ENCODE data around the gene SLC4A9. TPM values are rescaled to one million over a fixed set of nuclear protein-coding genes. Genes with fewer than 3 reads are reported as not detected.

The SLC4A9 gene
- total and polyA plus RNA-seq, 2 donors (not counting 3 experiments of a cell fraction or from before 2014, with no cell fraction given): not detected

DNA sequence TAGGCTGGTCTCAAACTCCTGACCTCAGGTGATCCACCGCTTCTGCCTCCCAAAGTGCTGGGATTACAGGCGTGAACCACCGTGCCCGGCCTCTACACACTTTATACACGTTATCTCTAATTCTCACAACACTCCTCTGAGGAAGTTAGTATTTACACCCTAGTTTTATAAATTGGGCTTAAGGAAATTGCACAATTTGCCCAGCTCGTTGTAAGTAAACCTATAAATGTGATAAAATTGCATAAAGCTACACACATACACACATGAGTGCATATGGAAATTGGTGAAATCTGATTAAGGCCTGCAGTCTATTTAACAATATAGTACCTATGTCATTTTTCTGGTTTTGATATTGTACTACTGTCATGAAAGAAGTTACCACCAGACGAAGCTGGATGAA, 4.4 kb upstream of the SLC4A9 start:
- H4K20me1 ChIP-seq (replicated peaks; ENCODE audit: control insufficient read depth, extremely low read depth, insufficient read depth, low read length): no peaks in the 10 kb centered on the region
- DNase-seq (ENCODE audit: low read depth, low spot score) (no peak), FAIRE-seq (no peak)
- no peak overlapping the region for H2AFZ ChIP-seq (ENCODE audit: low read depth, low read length)
- no peak for TF ChIP-seq POLR2AphosphoS5 (IDR thresholded peaks at IDR 0.05; ENCODE audit: insufficient read depth, low read depth, low read length)
- POLR2A ChIA-PET: no interaction called here
- no peaks in the 10 kb centered on the region for H3K27me3 ChIP-seq (ENCODE audit: control insufficient read depth in 2 of 2, insufficient read depth in 2 of 2, low read length in 2 of 2)
- no peak overlapping the region for H3K9ac ChIP-seq (replicated peaks; ENCODE audit: extremely low read depth, insufficient read depth, low read length)
- intact Hi-C loops (cut with micrococcal nuclease) (loop anchor here (5.0 kb wide), 3 partner anchors 178 to 283 kb away; partner anchors contain the start of gene CYSTM1), dilution Hi-C loops (cut with MboI; ENCODE audit: extremely low pct_ligation_motif_present, low sequenced_read_pairs) (no loop called here)
- H3K27ac ChIP-seq (ENCODE audit: insufficient read depth, low read depth, low read length): no peak overlapping the region
- no peaks in the 10 kb centered on the region for H3K4me1 ChIP-seq (ENCODE audit: control insufficient read depth, extremely low read depth, insufficient read depth, low read length)
- no peaks in the 10 kb centered on the region for H3K36me3 ChIP-seq (ENCODE audit: control insufficient read depth in 2 of 2, extremely low read depth in 1 of 2, insufficient read depth in 2 of 2, low read length in 2 of 2)
- CTCF ChIA-PET: interaction anchor here (1.1 to 16.7 kb wide), 7 partner anchors 8 to 283 kb away, joined by 3 to 1214 read pairs (median 5); partner anchors contain the start of gene HBEGF
- no peaks in the 10 kb centered on the region for H3K9me1 ChIP-seq (replicated peaks; ENCODE audit: control insufficient read depth, extremely low read depth, insufficient read depth, low read length)
- no peak overlapping the region for H3K4me3 ChIP-seq (replicated peaks in 1 of 3; ENCODE audit: insufficient read depth in 1 of 3, low read depth in 1 of 3, low read length in 3 of 3)
- H3K9me3 ChIP-seq (replicated peaks; ENCODE audit: control insufficient read depth, insufficient read depth, low read length): no peaks in the 10 kb centered on the region
- no TSS peak for BruUV-seq (replicated peaks)
- H3K4me2 ChIP-seq (ENCODE audit: insufficient read depth, low read length): no peak overlapping the region
- H3K79me2 ChIP-seq (ENCODE audit: control insufficient read depth, insufficient read depth, low read length): no peaks in the 10 kb centered on the region

DNA sequence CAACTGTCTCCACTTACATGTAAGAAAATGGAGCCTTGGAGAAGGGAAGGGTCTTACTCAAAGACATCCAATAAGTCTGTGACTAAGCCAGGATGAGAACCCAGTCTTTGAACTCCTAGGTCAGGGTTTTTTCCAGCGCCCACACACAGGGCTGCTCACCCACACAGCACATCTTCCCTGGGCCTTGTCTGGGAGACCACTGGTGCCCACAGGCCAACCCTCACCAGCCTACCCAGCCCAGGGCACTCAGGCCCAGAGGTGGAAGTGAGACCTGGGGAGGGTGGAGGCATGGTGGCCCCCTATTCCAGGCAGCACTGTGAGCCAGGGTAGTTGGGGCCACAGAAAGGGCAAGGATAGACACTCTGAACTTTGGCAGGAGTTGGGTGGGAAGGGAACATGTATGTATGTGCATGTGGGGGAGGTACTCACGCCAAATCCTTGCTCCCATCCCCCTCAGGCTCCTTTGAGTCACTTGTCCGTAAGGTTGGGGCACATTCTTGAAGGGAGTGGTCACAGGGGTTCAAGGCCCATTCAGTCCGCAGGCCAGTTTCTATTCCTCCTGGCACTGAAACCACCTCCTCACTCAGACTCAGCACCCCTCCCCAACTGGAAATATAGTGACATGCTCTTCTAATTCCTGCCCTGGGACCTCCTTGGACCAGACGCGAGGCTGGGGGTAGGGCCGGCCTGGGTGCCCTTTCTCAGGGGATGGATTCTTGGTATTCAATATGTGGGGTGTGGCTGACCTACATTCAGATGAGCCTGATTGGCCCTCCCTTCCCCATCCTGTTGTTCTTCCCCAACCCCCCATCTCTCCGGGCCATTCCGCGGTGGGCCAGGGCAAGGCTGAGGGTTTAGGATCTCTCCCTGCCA, 2.9 kb upstream of the SLC4A9 start:
- no peaks in the 10 kb centered on the region for H3K36me3 ChIP-seq (ENCODE audit: control insufficient read depth in 2 of 2, extremely low read depth in 1 of 2, insufficient read depth in 2 of 2, low read length in 2 of 2)
- BruUV-seq (replicated peaks): no TSS peak
- no peak overlapping the region for H3K9ac ChIP-seq (replicated peaks; ENCODE audit: extremely low read depth, insufficient read depth, low read length)
- no peaks in the 10 kb centered on the region for H3K9me1 ChIP-seq (replicated peaks; ENCODE audit: control insufficient read depth, extremely low read depth, insufficient read depth, low read length)
- dilution Hi-C loops (cut with MboI; ENCODE audit: extremely low pct_ligation_motif_present, low sequenced_read_pairs) (no loop called here), intact Hi-C loops (cut with micrococcal nuclease) (loop anchor here (1.0 to 5.0 kb wide), 4 partner anchors 113 to 285 kb away; partner anchors contain the start of gene CYSTM1)
- FAIRE-seq (no peak), DNase-seq (ENCODE audit: low read depth, low spot score) (no peak)
- H3K27ac ChIP-seq (ENCODE audit: insufficient read depth, low read depth, low read length): no peak overlapping the region
- no peaks in the 10 kb centered on the region for H3K9me3 ChIP-seq (replicated peaks; ENCODE audit: control insufficient read depth, insufficient read depth, low read length)
- ChIA-PET CTCF (interaction anchor here (16.7 kb wide), 1 partner anchor 111 kb away, joined by 1214 read pairs; no protein-coding TSS in a partner anchor), POLR2A (no interaction called here)
- peak overlapping the region; percentile 40 for H2AFZ ChIP-seq (ENCODE audit: low read depth, low read length)
- TF ChIP-seq FOS (IDR thresholded peaks at IDR 0.05; ENCODE audit: borderline replicate concordance, insufficient read depth, low read length) (no peak), GATA2 (IDR thresholded peaks at IDR 0.05; ENCODE audit: insufficient read depth, insufficient read length, low read depth, low read length) (no peak)
- TF ChIP-seq, protein P1, sequence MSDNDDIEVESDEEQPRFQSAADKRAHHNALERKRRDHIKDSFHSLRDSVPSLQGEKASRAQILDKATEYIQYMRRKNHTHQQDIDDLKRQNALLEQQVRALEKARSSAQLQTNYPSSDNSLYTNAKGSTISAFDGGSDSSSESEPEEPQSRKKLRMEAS (IDR thresholded peaks at IDR 0.05; ENCODE audit: insufficient read depth, insufficient read length): no peak
- no peak overlapping the region for H3K4me2 ChIP-seq (ENCODE audit: insufficient read depth, low read length)
- H3K27me3 ChIP-seq (ENCODE audit: control insufficient read depth in 2 of 2, insufficient read depth in 2 of 2, low read length in 2 of 2): no peaks in the 10 kb centered on the region
- no peaks in the 10 kb centered on the region for H3K79me2 ChIP-seq (ENCODE audit: control insufficient read depth, insufficient read depth, low read length)
- H3K4me3 ChIP-seq (replicated peaks in 1 of 3; ENCODE audit: insufficient read depth in 1 of 3, low read depth in 1 of 3, low read length in 3 of 3): no peak overlapping the region
- no peaks in the 10 kb centered on the region for H4K20me1 ChIP-seq (replicated peaks; ENCODE audit: control insufficient read depth, extremely low read depth, insufficient read depth, low read length)
- no peaks in the 10 kb centered on the region for H3K4me1 ChIP-seq (ENCODE audit: control insufficient read depth, extremely low read depth, insufficient read depth, low read length)
